Right forelimb (tissue), 1 donor: Measurements from ENCODE around the gene SLC25A31.

ENCODE experiments used
- DNase-seq: peaks from one replicate; pipeline ENCODE4 v3.0.0-alpha.2; 2018

The SLC25A31 gene

GRCh38 chr4:127730142-127730913 lies at the start of gene SLC25A31:
TSS of gene SLC25A31 (plus strand) at chr4:127730400. CDS start at chr4:127730546, 146 bp downstream.
- DNase-seq = no peak

- no peak for DNase-seq
These were observed 44.9 kb upstream of the SLC25A31 start for GRCh38 chr4:127685292-127685691.

DNA sequence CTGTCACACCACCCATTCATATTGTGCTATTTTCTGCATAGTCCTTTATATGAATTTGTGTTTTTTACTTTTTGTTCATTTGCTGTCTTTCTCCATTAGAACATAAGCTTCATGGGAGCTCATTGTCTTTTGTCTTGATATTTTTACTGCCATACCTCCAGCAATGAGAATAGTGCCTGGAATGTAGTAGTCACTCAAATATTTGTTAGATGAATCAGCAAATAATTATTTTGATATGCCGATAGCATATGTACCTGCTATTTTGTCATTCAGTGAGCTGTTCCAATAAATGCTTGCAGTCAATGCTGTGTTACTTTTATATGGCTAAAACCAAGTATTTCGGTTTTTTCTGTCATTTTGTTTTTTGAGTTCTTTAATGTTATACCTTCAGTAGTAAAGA lies 43.5 kb upstream of the SLC25A31 start:
- DNase-seq = no peak

GRCh38 chr4:127687580-127687979 lies 42.6 kb upstream of the SLC25A31 start:
- no peak for DNase-seq

GRCh38 chr4:127698789-127699200 lies 31.4 kb upstream of the SLC25A31 start:
- no peak for DNase-seq

- no peak for DNase-seq
These were observed 21.2 kb upstream of the SLC25A31 start for GRCh38 chr4:127708985-127709384.

DNA sequence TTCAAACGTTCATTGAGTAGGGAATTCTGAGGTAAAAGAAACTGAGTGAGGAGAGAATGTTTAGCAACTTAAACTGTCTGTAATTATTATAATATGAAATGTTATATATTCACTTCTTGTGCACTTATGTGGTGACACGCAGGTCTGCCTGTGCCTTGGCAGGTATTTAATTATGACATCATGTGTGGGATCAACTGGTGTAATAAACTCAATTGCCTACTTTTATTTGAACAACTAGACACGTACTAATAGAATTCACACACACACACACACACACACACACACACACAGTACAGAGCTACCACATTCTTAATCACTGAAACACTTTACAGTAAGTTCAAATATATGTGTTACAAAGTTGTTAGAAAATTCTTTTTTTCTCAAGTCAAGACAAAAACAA lies 20.7 kb upstream of the SLC25A31 start:
- DNase-seq = no peak

GRCh38 chr4:127731406-127731805 lies 1.2 kb downstream of the SLC25A31 start:
- DNase-seq = no peak

- no peak for DNase-seq
These were observed 2.6 kb downstream of the SLC25A31 start for GRCh38 chr4:127732623-127733328.

- DNase-seq = no peak
These were observed 4.8 kb downstream of the SLC25A31 start for GRCh38 chr4:127734976-127735375.

- DNase-seq = no peak
These were observed 7.1 kb downstream of the SLC25A31 start for GRCh38 chr4:127737295-127737694.

DNA sequence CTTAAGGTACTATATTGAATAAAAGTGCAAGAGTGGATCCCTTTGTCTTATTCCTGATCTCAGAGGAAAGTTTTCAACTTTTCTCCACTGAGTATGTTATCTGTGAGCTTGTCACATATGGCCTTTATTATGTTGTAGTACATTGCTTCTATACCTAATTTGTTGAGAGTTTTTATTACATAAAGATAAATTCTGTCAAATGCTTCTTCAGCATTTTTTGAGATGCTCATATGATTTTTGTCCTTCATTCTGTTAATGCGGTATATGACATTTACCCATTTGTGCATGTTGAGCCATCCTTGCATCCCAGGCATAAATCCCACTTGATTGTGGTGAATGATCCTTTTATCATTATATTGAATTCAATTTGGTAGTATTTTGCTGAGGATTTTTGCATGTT lies 11.0 kb downstream of the SLC25A31 start:
- DNase-seq = no peak

- no peak for DNase-seq
These were observed 17.7 kb downstream of the SLC25A31 start for GRCh38 chr4:127747883-127748282.

GRCh38 chr4:127748957-127749356 lies 18.8 kb downstream of the SLC25A31 start:
- no peak for DNase-seq

- DNase-seq = no peak
These were observed 26.7 kb downstream of the SLC25A31 start for GRCh38 chr4:127756906-127757305.

DNA sequence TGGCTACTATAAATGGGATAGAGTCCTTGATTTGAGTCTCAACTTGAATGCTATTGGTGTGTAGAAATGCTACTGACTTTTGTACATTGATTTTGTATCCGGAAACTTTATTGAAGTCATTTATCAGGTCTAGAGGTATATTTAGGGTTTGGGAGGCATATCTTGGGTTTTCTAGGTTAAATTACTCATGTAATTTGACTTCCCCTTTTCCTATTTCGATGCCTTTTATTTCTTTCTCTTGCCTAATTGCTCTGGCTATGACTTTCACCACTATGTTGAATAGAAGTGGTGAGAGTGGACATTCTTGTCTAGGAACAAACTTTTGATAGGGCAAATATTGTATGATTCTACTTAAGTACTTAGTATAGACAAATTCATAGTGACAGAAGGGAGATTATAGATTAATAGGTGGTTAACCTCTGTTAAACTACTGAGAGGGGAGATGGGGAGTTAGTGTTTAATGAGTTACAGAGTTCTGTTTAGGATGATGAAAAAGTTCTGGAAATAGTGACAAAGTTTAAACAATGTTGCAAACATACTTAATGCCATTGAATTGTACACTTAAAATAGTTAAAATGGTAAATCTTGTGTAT lies 29.1 kb downstream of the SLC25A31 start:
- no peak for DNase-seq

- no peak for DNase-seq
These were observed 29.7 kb downstream of the SLC25A31 start for GRCh38 chr4:127759893-127760292.

- no peak for DNase-seq
These were observed 41.5 kb downstream of the SLC25A31 start for GRCh38 chr4:127771535-127772275.

DNA sequence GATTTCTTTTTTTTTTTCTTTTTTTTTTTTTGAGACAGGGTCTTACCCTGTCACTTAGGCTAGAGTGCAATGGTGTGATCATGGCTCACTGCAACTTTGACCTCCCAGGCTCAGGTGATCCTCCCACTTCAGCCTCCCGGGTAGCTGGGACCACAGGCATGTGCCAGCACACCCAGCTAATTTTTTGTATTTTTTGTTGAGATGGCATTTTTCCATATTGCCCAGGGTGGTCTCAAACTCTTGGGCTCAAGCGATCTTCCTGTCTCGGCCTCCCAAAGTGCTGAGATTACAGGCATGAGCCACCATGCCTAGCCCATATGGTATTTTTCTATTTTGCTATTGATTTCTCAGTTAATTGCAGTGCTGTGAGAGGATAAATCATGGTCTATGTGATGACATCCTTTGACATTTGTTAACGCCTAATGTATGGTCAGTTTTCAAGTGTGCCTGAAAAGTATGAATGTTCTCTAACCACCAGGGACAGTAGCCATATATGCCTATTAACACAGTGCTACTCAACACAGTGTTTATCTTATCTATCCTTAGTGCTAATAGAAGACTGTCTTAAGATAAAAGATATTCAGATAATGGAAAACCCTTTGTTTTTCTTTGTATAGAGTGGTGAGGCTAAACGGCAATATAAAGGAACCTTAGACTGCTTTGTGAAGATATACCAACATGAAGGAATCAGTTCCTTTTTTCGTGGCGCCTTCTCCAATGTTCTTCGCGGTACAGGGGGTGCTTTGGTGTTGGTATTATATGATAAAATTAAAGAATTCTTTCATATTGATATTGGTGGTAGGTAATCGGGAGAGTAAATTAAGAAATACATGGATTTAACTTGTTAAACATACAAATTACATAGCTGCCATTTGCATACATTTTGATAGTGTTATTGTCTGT lies 42.8 kb downstream of the SLC25A31 start:
- no peak for DNase-seq

DNA sequence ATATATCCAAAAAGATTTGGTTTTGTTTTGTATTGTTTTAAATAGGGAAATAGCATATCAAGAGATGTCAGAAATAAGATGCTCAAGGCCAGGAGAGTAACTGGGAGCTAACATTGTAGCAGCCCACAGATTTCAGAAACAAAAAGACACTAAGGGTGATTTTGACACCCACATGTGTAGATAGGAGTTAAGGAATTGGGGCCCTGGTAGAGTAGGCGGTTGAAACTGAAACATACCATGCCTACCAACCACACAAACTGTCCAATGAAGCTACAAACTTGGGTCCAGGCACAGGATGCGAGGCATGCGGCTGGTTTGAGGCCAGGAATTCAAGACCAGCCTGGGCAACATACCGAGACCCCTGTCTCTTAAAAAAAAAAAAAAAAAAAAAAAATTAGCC lies 45.6 kb downstream of the SLC25A31 start:
- no peak for DNase-seq

DNA sequence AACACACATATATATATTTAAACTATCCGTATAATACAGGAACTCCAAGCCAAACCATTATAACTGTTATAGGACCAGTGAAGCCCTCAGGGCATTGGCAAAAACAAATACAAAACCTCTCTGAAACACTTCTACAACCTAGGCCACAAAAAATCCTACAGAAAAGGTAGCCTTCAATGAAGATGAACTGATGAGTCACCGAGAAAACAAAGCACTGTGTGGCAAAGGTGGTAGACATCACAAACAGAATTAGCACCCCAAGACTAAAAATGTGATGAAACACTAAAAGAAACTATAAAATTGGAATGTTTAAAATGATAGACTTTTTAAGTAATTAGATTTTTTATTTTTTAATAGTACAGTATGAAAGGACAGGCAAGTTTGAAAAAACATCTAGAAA lies 46.4 kb downstream of the SLC25A31 start:
- DNase-seq = no peak

- DNase-seq = no peak
These were observed 47.3 kb downstream of the SLC25A31 start for GRCh38 chr4:127777487-127777886.
